Renal cortical epithelial cell (primary cell): ENCODE data around the gene STPG4. TPM values are rescaled to one million over a fixed set of nuclear protein-coding genes. Genes with fewer than 3 reads are reported as not detected.

Source experiments
- total RNA-seq: library from RNA; depleted of rRNA; stranded (reverse); fragments of >200 nt; gene quantifications from 2 replicates; pipeline ENCODE4 v1.2.3, GENCODE V29; 2014

The STPG4 gene
- total RNA-seq, 1 donor from 2014 or later = 0.20 TPM

Other genes starting within 250 kb of the STPG4 start
- gene MCFD2, start 239.5 kb downstream of the STPG4 start, total RNA-seq = 90.1 and 103 TPM in 2 replicates
- 19.8 and 30.7 TPM in 2 replicates for gene TTC7A, start 214.1 kb downstream of the STPG4 start, total RNA-seq
- 1,076 and 1,878 TPM in 2 replicates for gene CALM2, start 21.2 kb upstream of the STPG4 start, total RNA-seq
- gene EPCAM, start 214.0 kb upstream of the STPG4 start, total RNA-seq = 60.2 and 129 TPM in 2 replicates
- 34.4 and 38.4 TPM in 2 replicates for gene MSH2, start 247.8 kb upstream of the STPG4 start, total RNA-seq